Measurements from ENCODE around the gene GALNT1.
"Not testable (repeated sequence)": the region's sequence is repeated elsewhere in the genome, so short reads cannot be mapped to it uniquely, and the experiment has no call there.

The GALNT1 gene

GRCh38 chr18:35581546-35581897 is at the start of gene GALNT1:
Gene GALNT1, plus strand, starts transcription at chr18:35581740. Its CDS starts 72,923 bp downstream, at chr18:35654663.
- no peak for DNase-seq

- no peak for DNase-seq
These were observed 47.6 kb upstream of the GALNT1 start for GRCh38 chr18:35533916-35534405.

- DNase-seq, result no peak
These were observed 46.2 kb upstream of the GALNT1 start for GRCh38 chr18:35535297-35535696.

GRCh38 chr18:35542356-35542755 is 39.2 kb upstream of the GALNT1 start:
- DNase-seq, result no peak

- DNase-seq, result no peak
These were observed 34.4 kb upstream of the GALNT1 start for GRCh38 chr18:35547008-35547605.

- no peak for DNase-seq
These were observed 32.0 kb upstream of the GALNT1 start for GRCh38 chr18:35549564-35549963.

- DNase-seq, result no peak
These were observed 28.2 kb upstream of the GALNT1 start for GRCh38 chr18:35553300-35553699.

- DNase-seq, result not testable (repeated sequence)
These were observed 26.0 kb upstream of the GALNT1 start for GRCh38 chr18:35555538-35555937.

- DNase-seq, result no peak
These were observed 21.7 kb upstream of the GALNT1 start for GRCh38 chr18:35559867-35560266.

- DNase-seq, result no peak
These were observed 16.6 kb upstream of the GALNT1 start for GRCh38 chr18:35564795-35565453.

GRCh38 chr18:35566019-35566418 is 15.5 kb upstream of the GALNT1 start:
- no peak for DNase-seq

GRCh38 chr18:35570182-35570581 is 11.4 kb upstream of the GALNT1 start:
- DNase-seq, result no peak

- DNase-seq, result no peak
These were observed 10.4 kb upstream of the GALNT1 start for GRCh38 chr18:35571138-35571537.

GRCh38 chr18:35572644-35573043 is 8.9 kb upstream of the GALNT1 start:
- DNase-seq, result no peak

- no peak for DNase-seq
These were observed 8.0 kb upstream of the GALNT1 start for GRCh38 chr18:35573531-35573930.

GRCh38 chr18:35576240-35576845 is 5.2 kb upstream of the GALNT1 start:
- DNase-seq, result not testable (repeated sequence)

- DNase-seq, result peak; percentile 25
These were observed 4.3 kb upstream of the GALNT1 start for GRCh38 chr18:35577045-35577848.

- no peak for DNase-seq
These were observed 3.1 kb upstream of the GALNT1 start for GRCh38 chr18:35578481-35578880.

- no peak for DNase-seq
These were observed 2.6 kb upstream of the GALNT1 start for GRCh38 chr18:35578936-35579335.

- peak; percentile 61 for DNase-seq
These were observed 620 bp upstream of the GALNT1 start for GRCh38 chr18:35580701-35581539.

GRCh38 chr18:35581898-35582641 is 530 bp downstream of the GALNT1 start:
- peak; percentile 28 for DNase-seq

Data from activated naive CD4-positive, alpha-beta T cell treated with anti-CD3 and anti-CD28 coated beads, Interleukin-2, amount 50 U/mL, for 16 hours (primary cell).